PC-9 (cell line): ENCODE results near the gene TRH. TPM values are rescaled to one million over a fixed set of nuclear protein-coding genes. Genes with fewer than 3 reads are reported as not detected.

Experiments used
- BruUV-seq: library from RNA; stranded (reverse); fragments of 400-500 nt; replicated peaks from 2 replicates; lab custom pipeline; 2021; lab: Mats Ljungman, UMichigan
- CTCF ChIA-PET: fragments of 300-600 bp; sonication (Branson Sonifier 250); formaldehyde crosslinking; loops from one replicate; lab custom pipeline; 2022; ENCODE audit warnings: antibody characterized with exemption; lab: Charles Lee
- POLR2A ChIA-PET: fragments of 300-600 bp; sonication (Branson Sonifier 250); formaldehyde crosslinking; loops from one replicate; lab custom pipeline; 2022; ENCODE audit warnings: antibody characterized with exemption; ENCODE audit not compliant: unreplicated experiment; lab: Charles Lee
- DNase-seq, 2 experiments: peaks; one replicate each; pipeline versions ENCODE4 v3.0.0 to v3.0.0-alpha.2; 2015 to 2022; ENCODE audit warnings: mixed read lengths in 1 of 2
- H2AFZ ChIP-seq: fragments of 200-600 bp; sonication (generic); 2 replicates; pipeline ENCODE4 v1.8.1; 2017; ENCODE audit warnings: antibody characterized with exemption
- H3F3A ChIP-seq: fragments of 200-600 bp; sonication (generic); 2 replicates; pipeline ENCODE4 v1.8.1; 2017; ENCODE audit warnings: antibody characterized with exemption, mild to moderate bottlenecking, low read depth; ENCODE audit not compliant: insufficient read depth
- H3K27ac ChIP-seq: fragments of 200-600 bp; sonication (generic); 2 replicates; pipeline ENCODE4 v1.6.1; 2016; ENCODE audit warnings: mixed run types
- H3K27me3 ChIP-seq: fragments of 200-600 bp; sonication (generic); 2 replicates; pipeline ENCODE4 v1.6.1; 2016; ENCODE audit warnings: low read depth, mixed run types; ENCODE audit not compliant: insufficient read depth
- H3K36me3 ChIP-seq: fragments of 200-600 bp; sonication (generic); 2 replicates; pipeline ENCODE4 v1.6.1; 2016; ENCODE audit warnings: low read depth, mixed run types
- H3K4me1 ChIP-seq: fragments of 200-600 bp; sonication (generic); replicated peaks from 2 replicates; pipeline ENCODE4 v1.6.1; 2016; ENCODE audit warnings: mixed run types; ENCODE audit not compliant: insufficient read depth
- H3K4me2 ChIP-seq: fragments of 200-600 bp; sonication (generic); 2 replicates; pipeline ENCODE4 v1.6.1; 2017; ENCODE audit warnings: mixed run types
- H3K4me3 ChIP-seq: fragments of 200-600 bp; sonication (generic); 2 replicates; pipeline ENCODE4 v1.6.1; 2016; ENCODE audit warnings: mixed run types
- H3K79me2 ChIP-seq: fragments of 200-600 bp; sonication (generic); 2 replicates; pipeline ENCODE4 v1.6.1; 2017; ENCODE audit warnings: low read depth, mixed run types
- H3K9me2 ChIP-seq: fragments of 200-600 bp; sonication (generic); 2 replicates; pipeline ENCODE4 v1.8.1; 2017; ENCODE audit warnings: mild to moderate bottlenecking; ENCODE audit not compliant: insufficient read depth
- H3K9me3 ChIP-seq: fragments of 200-600 bp; sonication (generic); 2 replicates; pipeline ENCODE4 v1.8.1; 2016; ENCODE audit warnings: low read depth; ENCODE audit not compliant: insufficient read depth
- H4K20me1 ChIP-seq: fragments of 200-600 bp; sonication (generic); 2 replicates; pipeline ENCODE4 v1.8.1; 2017; ENCODE audit not compliant: insufficient read depth
- EZH2 ChIP-seq: fragments of 200-600 bp; sonication (generic); IDR thresholded peaks from 2 replicates; pipeline ENCODE4 v1.8.0; 2017; ENCODE audit warnings: antibody characterized with exemption, low read depth
- intact Hi-C: fragments of 100-400 bp; cut with micrococcal nuclease; formaldehyde crosslinking; loops from one replicate; pipeline ENCODE4 v1.10.0; 2022; ENCODE audit not compliant: unreplicated experiment
- total RNA-seq: library from RNA; stranded (reverse); gene quantifications from 2 replicates; pipeline ENCODE4 v1.2.3, GENCODE V29; 2021
- TF ChIP-seq, protein P1 (sequence below): fragments of 200-600 bp; sonication (generic); conservative IDR thresholded peaks from 2 replicates; pipeline ENCODE4 v1.6.1; 2017; ENCODE audit warnings: mixed run types, antibody characterized with exemption, mild to moderate bottlenecking, moderate library complexity

Gene TRH
- total RNA-seq, 1 experiment from 2014 or later, result not detected

GRCh38 chr3:129937717-129938116 lies 36.8 kb upstream of the TRH start:
- Histone ChIP-seq H3K4me2 (no peak overlapping the region), H3K9me2 (no peaks in the 10 kb centered on the region), H2AFZ (no peak overlapping the region), H3K27me3 (no peaks in the 10 kb centered on the region), H3K79me2 (no peaks in the 10 kb centered on the region), H3K27ac (no peak overlapping the region), H3K9me3 (no peaks in the 10 kb centered on the region), H3K4me3 (no peak overlapping the region), H4K20me1 (no peaks in the 10 kb centered on the region), H3F3A (0 out of 2 replicates have a peak, but pooled peaks cover 3% of the 10 kb centered on the region), H3K4me1 (no peaks in the 10 kb centered on the region), H3K36me3 (no peaks in the 10 kb centered on the region)
- TF ChIP-seq EZH2, result no peak
- TF ChIP-seq, protein P1, sequence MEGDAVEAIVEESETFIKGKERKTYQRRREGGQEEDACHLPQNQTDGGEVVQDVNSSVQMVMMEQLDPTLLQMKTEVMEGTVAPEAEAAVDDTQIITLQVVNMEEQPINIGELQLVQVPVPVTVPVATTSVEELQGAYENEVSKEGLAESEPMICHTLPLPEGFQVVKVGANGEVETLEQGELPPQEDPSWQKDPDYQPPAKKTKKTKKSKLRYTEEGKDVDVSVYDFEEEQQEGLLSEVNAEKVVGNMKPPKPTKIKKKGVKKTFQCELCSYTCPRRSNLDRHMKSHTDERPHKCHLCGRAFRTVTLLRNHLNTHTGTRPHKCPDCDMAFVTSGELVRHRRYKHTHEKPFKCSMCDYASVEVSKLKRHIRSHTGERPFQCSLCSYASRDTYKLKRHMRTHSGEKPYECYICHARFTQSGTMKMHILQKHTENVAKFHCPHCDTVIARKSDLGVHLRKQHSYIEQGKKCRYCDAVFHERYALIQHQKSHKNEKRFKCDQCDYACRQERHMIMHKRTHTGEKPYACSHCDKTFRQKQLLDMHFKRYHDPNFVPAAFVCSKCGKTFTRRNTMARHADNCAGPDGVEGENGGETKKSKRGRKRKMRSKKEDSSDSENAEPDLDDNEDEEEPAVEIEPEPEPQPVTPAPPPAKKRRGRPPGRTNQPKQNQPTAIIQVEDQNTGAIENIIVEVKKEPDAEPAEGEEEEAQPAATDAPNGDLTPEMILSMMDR, result no peak
- CTCF ChIA-PET, result no interaction called here
- intact Hi-C loops, result no loop called here
- DNase-seq, result no peak
- POLR2A ChIA-PET, result no interaction called here
- no TSS peak for BruUV-seq

- H2AFZ ChIP-seq, result no peak overlapping the region
- no peaks in the 10 kb centered on the region for H3K9me3 ChIP-seq
- CTCF ChIA-PET, result no interaction called here
- H3K27me3 ChIP-seq, result no peaks in the 10 kb centered on the region
- H3K9me2 ChIP-seq, result no peaks in the 10 kb centered on the region
- TF ChIP-seq, protein P1, result peak; percentile 40; the same call in 1 of the 2 replicates
- no peak for TF ChIP-seq EZH2
- H3K36me3 ChIP-seq, result no peaks in the 10 kb centered on the region
- no TSS peak for BruUV-seq
- H3K4me1 ChIP-seq, result no peaks in the 10 kb centered on the region
- POLR2A ChIA-PET, result no interaction called here
- H4K20me1 ChIP-seq, result no peaks in the 10 kb centered on the region
- no peak overlapping the region for H3K4me2 ChIP-seq
- H3K4me3 ChIP-seq, result no peak overlapping the region
- no peaks in the 10 kb centered on the region for H3K79me2 ChIP-seq
- H3F3A ChIP-seq, result 0 out of 2 replicates have a peak, but pooled peaks cover 3% of the 10 kb centered on the region
- intact Hi-C loops, result no loop called here
- no peak overlapping the region for H3K27ac ChIP-seq
- DNase-seq, result no peak
Observed at GRCh38 chr3:129938140-129938930, 36.2 kb upstream of the TRH start.

- Histone ChIP-seq H3K36me3 (no peaks in the 10 kb centered on the region), H3K27ac (no peak overlapping the region), H4K20me1 (no peaks in the 10 kb centered on the region), H3K4me3 (no peak overlapping the region), H3K9me3 (no peaks in the 10 kb centered on the region), H3K79me2 (no peaks in the 10 kb centered on the region), H3K4me2 (no peak overlapping the region), H3K4me1 (no peaks in the 10 kb centered on the region), H2AFZ (no peak overlapping the region), H3F3A (0 out of 2 replicates have a peak, but pooled peaks cover 3% of the 10 kb centered on the region), H3K27me3 (no peaks in the 10 kb centered on the region), H3K9me2 (no peaks in the 10 kb centered on the region)
- BruUV-seq, result no TSS peak
- DNase-seq, result no peak
- ChIA-PET POLR2A (no interaction called here), CTCF (no interaction called here)
- TF ChIP-seq, protein P1, result no peak
- TF ChIP-seq EZH2, result no peak
- intact Hi-C loops, result loop anchor here (5.0 to 10.0 kb wide), 2 partner anchors 305 to 597 kb away; no protein-coding TSS in a partner anchor
Observed at GRCh38 chr3:129940086-129940485, 34.4 kb upstream of the TRH start.
